ENCODE measurements around the gene DAND5.
A peak's percentile ranks its signal among the peaks of the same experiment; 100 is the strongest.
"Not testable (repeated sequence)": the region's sequence is repeated elsewhere in the genome, so short reads cannot be mapped to it uniquely, and the experiment has no call there.

The DAND5 gene

DNA sequence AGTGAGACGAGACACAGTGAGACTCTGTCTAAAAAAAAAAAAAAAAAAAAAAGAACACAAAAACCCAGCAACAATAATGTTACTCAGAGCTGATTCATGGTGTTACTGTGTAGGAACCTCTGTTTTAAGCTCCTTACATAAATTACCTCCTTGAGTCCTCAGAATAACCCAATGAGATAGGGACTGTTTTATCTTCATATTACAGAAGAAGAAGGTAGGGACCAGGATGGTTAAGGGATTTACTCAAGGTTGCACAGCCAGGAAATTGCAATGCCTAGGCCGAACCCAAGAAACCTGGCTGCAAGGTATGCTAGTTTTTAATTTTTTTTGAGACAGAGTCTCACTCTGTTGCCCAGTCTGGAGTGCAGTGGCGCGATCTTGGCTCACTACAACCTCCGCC is 1.5 kb upstream of the DAND5 start:
- DNase-seq (ENCODE audit: low read depth) = no peak

DNA sequence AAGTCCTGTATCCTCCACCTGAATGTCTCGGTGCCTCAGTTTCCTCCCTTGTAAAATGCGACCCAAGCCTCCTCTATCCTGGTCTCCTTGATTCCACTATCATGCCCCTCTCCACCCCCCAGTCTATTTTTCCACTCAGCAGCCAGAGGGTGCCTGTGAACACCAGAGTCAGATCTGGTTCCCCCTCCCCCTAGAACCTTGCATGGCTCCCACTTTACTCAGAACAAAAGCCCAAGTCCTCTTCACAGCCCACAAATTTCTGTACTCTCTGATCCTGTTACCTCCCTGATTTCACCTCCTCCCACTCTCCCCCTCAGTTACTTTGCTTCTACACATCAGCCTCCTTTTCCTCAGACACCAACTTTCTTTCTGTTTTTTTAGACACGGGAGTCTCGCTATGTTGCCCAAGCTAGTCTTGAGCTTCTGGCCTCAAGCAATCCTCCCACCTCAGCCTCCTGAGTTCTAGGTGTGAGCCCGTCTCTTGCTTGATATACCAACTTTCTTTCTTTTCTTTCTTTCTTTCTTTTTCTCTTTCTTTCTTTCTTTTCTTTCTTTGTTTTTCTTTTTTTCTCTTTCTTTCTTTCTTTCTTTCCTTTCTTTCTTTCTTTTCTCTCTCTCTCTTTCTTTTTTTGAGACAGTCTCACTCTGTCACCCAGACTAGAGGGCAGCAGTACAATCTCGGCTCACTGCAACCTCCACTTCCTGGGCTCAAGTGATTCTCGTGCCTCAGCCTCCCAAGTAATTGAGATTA is 869 bp downstream of the DAND5 start:
- DNase-seq (ENCODE audit: low read depth) = no peak

DNA sequence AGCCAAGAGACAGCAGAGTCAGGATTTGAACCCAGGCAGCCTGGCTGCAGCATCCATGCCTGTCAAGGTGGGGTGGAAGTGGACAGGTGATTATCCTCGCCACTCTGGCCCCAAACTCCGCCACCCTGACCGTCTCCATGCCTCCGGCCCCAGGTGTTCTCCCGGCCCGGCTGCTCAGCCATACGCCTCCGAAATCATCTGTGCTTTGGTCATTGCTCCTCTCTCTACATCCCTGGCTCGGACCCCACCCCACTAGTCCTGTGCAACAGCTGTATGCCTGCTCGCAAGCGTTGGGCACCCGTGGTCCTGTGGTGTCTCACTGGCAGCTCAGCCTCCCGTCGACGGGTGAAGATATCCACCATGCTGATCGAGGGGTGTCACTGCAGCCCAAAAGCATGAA is 3.9 kb downstream of the DAND5 start:
- no peak for DNase-seq (ENCODE audit: low read depth)

DNA sequence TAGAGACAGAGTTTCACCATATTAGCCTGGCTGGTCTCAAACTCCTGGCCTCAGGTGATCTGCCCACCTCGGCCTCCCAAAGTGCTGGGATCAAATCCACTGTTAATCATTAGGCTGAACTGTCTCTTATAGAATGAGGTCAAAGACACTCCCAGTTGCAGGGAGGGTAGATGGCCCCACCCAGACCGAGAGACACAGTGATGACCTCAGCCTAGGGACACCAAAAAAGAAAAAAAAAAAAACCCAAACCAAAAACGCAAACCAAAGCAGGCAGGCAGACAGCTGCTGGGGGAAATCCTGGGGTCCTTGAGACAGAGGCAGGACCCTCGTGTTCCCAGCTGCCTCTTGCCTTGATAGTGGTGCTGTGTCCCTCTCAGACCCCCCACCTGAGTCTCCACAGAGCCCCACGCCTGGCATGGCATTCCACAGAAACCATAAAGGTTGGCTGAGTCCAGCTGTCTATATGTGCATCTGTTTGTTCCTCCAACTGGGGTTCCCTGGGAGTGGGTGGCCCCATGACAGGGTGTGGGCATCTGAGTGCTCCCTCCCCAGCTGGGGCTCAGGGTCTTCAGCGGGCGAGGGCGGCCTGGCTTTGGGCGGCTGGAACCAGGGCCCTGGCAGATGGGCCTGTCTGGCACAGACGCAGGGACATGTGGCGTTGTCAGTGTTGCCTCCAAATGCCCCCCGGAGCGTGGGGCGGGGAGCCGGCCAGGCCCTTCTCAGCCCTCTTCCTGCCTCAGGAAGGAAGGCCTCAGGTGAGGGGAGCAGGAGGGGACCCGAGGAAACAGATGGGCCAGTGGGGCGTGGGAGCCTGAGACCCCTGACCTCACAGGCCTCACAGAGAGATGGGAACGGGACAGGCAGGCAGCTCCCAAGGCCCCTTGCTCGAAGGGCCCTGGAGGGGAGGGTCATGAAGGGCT is 5.2 kb downstream of the DAND5 start:
- no peak for DNase-seq (ENCODE audit: low read depth)

DNA sequence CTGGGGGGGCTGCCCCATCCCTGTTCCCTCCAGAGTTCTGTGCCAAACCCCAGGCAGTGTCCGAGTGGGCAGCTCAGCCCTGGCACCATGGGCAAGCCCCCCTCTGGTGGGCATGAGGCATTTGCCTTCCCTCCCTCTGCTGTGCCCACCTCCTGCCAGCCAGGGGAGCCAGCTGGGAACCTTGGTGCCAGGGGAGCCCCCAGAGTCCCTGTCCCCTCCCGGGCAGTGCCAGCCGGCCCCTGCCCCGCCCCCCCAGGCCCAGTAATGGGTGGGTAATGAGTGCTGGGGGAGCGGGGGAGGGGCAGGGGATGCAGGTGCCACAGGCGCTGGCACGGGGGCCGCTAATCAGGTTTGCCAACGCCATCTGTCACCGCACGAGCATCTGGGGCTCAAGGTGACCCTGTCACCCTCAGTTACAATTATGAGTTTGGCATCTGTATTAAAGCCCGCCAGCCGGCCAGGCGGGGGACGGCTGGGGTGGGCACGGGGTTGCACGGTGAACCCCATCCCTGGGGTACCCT is 5.9 kb downstream of the DAND5 start:
- no peak for DNase-seq (ENCODE audit: low read depth)

DNA sequence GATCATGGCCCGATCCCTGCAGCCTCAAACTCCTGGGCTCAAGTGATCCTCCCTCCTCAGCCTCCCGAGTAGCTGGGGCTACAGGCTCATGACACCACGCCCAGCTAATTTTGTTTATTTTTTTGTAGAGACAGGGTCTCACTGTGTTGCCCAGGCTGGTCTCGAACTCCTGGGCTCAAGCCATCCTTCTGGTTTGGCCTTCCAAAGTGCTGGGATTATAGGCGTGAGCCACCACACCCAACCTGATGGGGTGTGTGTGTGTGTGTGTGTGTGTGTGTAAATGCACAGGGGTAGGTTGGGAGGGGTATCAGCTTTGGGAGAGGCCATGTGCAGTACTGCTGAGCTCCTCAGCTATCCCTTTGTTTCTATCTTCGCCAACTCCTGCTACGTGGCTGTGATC is 6.7 kb downstream of the DAND5 start:
- DNase-seq (ENCODE audit: low read depth) = not testable (repeated sequence)

DNA sequence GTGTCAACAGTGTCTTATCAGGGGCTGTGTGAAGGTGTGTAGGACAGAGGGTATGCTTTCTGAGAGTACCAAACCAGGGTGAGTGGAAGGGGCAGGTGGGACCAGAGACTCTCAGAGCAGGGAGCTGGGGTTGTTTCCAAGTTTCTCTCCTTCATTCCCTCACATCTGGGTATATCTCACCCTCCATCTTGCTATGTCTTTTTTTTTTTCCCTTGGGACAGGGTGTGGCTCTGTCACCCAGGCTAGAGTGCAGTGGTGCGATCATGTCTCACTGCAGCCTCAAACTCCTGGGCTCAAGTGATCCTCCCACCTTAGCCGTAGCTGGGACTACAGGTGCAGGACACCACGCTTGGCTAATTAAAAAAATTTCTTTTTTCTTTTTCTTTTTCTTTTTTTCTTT is 10.6 kb downstream of the DAND5 start:
- DNase-seq (ENCODE audit: low read depth) = no peak

DNA sequence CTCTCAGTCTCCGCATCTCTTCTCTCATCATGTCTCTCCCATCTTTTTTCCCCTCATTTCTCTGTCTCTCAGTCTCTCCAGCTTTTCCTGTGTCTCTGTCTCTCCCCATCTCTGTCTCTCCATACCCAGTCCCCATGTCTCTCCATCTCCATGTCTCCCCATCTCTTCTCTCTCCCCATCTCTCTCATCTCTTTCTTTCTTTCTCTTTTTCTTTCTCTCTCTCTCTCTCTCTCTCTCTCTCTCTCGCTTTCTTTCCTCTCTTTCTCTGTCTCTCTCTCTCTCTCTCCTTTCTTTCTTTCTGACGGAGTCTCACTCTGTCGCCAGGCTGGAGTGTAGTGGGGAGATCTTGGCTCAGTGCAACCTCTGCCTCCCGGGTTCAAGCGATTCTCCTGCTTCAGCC is 13.3 kb downstream of the DAND5 start:
- DNase-seq (ENCODE audit: low read depth) = no peak

DNA sequence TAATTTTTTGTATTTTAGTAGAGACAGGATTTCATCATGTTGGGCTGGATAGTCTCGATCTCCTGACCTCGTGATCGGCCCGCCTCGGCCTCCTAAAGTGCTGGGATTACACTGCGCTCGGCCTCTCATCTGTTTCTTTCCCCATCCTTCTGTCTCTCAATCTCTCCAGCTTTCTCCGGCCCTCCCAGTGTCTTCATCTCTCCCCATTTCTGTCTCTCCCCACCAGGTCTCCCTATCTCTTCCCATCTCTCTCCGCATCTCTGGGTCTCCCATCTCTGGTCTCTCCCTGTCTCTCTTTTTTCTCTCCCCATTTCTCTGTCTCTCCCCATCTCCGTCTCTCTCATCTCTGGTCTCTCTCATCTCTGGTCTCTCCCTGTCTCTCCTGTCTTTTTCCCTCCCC is 13.7 kb downstream of the DAND5 start:
- DNase-seq (ENCODE audit: low read depth) = no peak

DNA sequence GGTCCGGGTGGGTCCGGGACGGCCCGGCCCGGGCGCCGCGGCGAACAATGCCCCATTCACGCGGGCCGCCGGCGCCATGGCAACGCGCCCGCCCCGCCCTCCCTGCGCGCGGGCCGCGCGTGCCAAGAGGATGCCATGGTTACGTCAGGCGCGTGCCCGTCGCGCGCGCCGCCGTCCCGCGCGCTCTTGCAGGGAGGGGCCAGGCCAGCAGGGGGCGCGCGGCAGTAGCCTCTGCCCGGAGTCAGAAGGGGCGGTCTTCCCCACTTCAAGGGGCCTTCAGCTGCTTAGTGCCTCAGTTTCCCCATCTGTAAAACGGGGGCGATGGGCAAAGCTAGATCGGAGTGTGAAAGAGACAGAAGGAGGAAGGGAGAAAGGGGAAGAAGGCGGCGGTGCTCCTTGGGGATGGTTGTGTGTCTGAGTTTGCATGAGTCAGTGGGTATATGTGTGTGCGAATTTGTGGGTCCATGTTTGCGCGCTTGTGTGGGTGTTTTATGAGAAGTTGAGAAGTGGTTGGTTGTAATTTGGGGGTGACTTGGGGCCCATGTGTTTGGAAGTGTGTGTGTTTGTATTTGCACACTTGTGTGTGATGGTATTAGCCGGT is 14.3 kb downstream of the DAND5 start:
- peak; percentile 59 for DNase-seq (ENCODE audit: low read depth)

DNA sequence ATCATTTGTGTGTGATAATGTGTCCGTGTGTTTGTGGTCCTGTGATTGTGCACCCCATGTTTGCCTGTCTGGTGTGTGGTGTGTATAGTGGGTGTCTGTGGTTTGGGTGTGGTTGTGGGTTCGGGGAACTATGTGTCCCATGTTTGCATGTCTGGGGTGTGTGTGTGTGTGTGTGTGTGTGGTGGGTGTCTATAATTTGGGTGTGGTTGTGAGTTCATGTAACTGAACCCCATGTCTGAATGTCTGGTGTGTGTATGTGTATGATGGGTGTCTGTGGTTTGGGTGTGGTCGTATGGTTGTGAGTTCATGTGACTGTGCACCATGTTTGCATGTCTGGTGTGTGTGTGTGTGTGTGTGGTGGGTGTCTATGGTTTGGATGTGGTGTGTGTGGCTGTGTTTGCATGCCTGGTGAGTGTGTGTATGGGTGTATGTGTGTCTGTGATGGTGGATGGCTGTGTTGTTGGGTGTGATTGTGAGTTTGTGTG is 14.8 kb downstream of the DAND5 start:
- no peak for DNase-seq (ENCODE audit: low read depth)

DNA sequence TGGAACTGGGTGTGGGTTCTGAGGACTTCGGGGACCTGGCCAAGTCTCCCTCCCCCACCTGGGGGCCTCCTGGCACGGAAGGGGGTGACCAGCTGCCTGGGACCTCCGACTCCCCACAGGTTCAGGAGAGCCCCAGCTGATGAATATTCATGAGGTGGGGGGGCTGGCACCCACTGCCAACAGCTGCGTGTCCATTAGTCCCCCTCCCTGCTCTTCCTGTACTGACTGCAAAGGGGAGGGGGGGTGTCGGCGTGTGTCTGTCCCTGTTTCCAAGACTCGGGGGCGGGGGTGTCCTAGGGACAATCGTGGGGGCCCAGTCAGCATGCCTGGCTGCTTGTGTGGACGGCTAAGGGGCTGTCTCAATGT is 15.3 kb downstream of the DAND5 start:
- DNase-seq (ENCODE audit: low read depth) = no peak

DNA sequence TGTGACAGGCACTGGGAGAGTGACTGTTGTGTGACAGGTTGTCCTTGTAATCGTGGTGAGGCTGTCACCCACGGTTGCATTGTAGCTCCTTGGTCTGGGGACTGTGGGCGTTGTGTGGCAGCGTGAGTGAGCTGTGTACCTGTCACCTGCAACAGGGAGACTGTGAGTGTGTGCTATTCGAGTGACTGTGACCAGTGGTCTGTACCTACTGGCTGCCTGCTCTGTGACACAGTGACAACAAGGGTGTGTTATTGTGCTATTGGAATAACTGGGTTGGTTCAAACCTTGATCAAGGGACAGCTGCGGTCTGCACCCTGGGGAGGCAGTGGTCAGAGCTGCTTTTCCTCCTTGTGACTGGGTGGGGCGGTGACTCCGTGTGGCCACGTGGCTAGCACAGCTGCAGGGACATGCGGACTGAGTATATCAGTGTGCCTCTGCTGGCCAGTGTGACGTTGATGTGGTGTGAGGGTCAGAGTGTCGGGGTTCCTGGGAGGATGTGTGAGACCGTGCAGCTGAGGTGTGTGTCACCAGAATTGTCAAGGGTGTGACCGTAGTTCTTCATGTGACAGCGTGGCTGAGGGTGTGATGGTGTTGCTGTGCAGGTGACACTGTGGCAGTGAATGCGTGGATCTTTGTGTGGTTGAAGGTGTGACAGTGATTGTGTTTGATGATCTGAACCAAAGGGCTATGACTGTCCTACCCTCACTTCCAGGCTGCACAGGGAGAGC is 15.8 kb downstream of the DAND5 start:
- no peak for DNase-seq (ENCODE audit: low read depth)

DNA sequence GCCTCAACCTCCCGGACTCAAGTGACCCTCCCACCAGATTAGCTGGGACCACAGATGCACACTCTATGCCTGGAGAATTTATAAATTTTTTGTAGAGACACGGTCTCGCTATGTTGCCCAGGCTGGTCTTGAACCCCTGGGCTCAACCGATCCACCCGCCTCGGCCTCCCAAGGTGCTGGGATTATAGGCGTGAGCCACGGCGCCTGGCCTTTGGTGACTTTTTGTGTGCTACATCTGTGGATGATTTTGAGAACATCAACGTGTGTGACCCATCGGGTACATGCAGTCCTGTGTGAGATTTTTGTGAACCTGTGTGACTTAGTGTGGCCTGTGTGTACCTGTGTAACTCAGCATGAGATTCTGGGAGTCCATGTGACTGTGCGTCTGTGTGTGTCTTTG is 17.4 kb downstream of the DAND5 start:
- no peak for DNase-seq (ENCODE audit: low read depth)

DNA sequence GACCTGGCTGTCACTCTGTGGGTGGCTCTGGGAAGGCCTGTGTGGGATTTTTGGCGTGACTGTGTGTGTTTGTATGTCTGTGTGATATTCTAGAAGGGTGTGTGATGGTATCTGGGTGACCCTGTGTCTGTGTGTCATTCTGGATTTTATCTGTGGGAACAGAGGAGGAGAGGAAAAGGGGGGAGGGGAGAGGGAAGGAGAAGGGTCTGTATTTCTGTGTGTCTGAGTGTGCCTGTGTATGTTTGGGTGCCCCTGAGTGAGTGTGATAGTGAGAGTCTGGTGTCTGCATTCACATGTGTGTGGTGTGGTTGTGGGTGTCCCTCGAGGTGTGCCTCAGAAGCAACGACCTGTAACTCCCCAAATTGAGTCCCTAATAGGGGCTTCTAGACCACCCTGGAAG is 17.8 kb downstream of the DAND5 start:
- no peak for DNase-seq (ENCODE audit: low read depth)

DNA sequence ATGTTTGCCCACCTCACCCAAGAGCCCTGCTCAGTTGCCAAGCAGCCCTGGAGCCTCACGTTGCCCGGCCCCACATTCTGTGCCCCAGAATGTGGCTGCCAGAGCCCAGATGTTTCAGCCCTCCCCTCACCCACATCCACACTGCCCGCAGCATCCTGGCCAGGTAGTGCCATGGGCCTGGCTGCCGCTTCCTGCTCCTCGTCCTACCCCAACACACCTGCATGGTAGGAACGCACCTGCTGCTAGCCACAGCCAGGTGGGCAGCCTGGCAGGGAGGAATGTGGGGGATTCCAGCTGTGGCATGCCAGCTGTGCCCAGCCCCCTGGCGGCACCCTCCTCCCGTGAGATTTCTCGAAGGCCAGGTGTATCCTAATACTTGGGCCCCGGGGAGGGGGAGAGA is 18.4 kb downstream of the DAND5 start:
- DNase-seq (ENCODE audit: low read depth) = no peak

DNA sequence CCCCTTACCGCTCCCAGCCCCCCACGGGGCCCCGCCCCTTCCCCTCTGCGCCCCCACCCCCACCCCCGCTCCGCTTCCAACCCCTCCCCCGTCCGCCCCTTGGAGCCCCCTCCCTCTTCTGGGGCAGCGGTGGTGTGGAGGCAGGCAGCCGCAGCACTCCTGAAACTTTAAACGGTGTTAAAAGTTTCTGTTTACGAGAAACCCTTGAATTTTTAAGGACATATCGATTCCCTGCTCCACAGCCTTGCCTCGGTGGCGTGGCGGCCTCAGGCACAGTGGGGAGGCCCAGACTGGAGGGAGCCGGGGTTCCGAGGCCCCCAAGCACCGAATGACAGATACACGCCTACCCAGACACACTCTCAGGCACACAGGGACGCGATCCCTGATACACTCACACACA is 21.1 kb downstream of the DAND5 start:
- no peak for DNase-seq (ENCODE audit: low read depth)

DNA sequence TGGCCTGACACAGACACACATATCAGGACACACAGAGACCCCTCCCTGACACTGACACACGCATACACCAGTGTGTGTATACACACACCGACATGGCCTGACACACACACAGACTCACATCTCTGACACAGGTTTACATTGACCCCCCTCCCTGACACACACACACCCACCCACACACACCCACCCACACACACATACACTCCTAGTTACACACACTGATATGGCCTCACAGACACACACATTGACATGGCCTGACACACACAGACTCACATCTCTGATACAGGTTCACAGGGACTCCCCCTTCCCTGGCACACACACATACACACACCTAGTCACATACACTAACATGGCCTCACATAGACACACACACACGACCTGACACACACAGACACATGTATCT is 21.5 kb downstream of the DAND5 start:
- DNase-seq (ENCODE audit: low read depth) = no peak

DNA sequence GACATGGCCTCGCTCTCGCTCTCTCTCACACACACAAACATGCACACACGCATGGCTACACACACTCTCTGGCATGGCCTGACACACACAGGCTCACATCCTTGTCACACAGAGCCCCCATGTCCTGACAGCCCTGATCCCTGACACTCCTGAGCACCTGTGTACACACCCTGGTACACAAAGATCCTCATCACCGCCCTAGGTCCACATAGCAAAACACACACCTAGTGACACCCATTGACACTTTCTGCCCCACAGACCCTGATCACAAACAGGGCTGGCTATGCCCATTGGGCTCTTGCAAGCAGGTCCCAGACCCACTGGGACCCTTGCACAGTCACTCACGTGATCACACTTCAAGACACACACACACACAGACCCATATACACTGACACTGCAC is 21.9 kb downstream of the DAND5 start:
- no peak for DNase-seq (ENCODE audit: low read depth)

DNA sequence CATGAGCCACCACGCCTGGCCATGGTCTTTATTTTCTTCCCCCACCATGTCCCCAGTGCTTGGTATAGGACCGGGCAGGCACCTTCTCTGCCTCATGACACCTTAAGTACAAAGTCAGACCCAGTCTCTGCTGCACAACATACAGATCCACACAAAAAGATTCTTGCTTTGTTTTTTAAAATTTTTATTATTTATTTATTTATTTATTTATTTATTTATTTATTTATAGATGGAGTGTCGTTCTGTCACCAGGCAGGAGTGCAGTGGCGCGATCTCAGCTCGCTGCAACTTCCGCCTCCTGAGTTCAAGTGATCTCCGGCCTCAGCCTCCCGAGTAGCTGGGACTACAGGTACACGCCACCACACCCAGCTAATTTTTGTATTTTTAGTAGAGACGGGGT is 23.4 kb downstream of the DAND5 start:
- no peak for DNase-seq (ENCODE audit: low read depth)

DNA sequence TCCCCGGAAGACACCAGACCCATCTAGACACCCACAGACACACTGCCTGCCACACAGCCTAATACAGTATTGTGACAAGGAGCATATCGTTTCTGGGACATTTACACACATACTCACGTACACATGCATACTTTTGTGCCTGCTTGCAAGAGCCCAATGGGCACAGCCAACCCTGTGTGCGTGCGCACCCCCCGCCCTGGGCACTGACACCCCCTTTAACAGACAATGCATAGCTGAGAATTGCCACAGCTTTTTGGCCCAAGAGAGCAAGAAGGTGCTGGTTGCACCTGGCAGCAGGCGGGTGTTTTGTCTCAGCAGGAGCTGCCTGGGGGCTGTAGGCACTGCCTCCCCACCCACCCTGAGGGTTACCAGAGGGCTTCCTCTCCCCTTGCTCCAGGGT is 24.2 kb downstream of the DAND5 start:
- no peak for DNase-seq (ENCODE audit: low read depth)
